ENCODE measurements around the gene RSPH4A. TPM values are rescaled to one million over a fixed set of nuclear protein-coding genes. Genes with fewer than 3 reads are reported as not detected.
A peak's percentile ranks its signal among the peaks of the same experiment; 100 is the strongest.
"Not testable (repeated sequence)": the region's sequence is repeated elsewhere in the genome, so short reads cannot be mapped to it uniquely, and the experiment has no call there.

The RSPH4A gene
- polyA plus RNA-seq, 4 donors, result 0.12 to 0.54 (median 0.33) TPM

- WGBS, 3 donors, result 86 to 93% (median 89%) methylated on average over 3 of the region's 3 CpGs
- H3K4me1 ChIP-seq (ENCODE audit: control insufficient read depth in 3 of 3, insufficient read depth in 2 of 3, low read depth in 1 of 3, low read length in 2 of 3); H3K4me3 ChIP-seq (ENCODE audit: low read depth in 1 of 3, low read length in 3 of 3); H3K27ac ChIP-seq (ENCODE audit: low read depth in 1 of 3, low read length in 2 of 3); H3K36me3 ChIP-seq (ENCODE audit: control insufficient read depth in 3 of 3, insufficient read depth in 2 of 3, low read depth in 1 of 3, low read length in 3 of 3); FAIRE-seq; H3K9me3 ChIP-seq (ENCODE audit: control insufficient read depth in 2 of 2, insufficient read depth in 1 of 2, low read depth in 1 of 2, low read length in 1 of 2); H3K27me3 ChIP-seq (ENCODE audit: control insufficient read depth in 3 of 3, insufficient read depth in 3 of 3, low read length in 3 of 3); DNase-seq: not testable (repeated sequence)
These were observed 11.4 kb upstream of the RSPH4A start for GRCh38 chr6:116604868-116605267.

DNA sequence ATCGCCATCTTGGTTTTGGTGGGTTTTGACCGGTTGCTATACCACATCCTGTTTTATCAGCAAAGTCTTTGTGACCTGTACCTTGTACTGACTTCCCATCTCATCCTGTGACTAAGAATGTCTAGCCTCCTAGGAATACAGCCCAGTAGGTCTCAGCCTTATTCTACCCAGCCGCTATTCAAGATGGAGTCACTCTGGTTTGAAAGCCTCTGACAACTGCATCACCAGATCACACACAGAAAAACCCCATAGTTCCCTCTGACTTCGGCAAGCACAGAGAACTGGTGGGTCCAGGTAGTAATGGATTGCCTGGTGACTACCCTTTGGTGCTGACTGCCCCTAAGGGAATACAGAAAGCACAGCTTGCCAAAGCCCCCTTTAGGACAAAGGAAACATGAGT lies 10.3 kb upstream of the RSPH4A start:
- DNase-seq (no peak), FAIRE-seq (no peak)
- 93 to 98% (median 96%) methylated on average over 4 of the region's 4 CpGs for WGBS, 3 donors
- H3K4me1 ChIP-seq (ENCODE audit: control insufficient read depth in 3 of 3, insufficient read depth in 2 of 3, low read depth in 1 of 3, low read length in 2 of 3), result no peaks in the 10 kb centered on the region
- no peak overlapping the region for H3K27ac ChIP-seq (ENCODE audit: low read depth in 1 of 3, low read length in 2 of 3)
- H3K9me3 ChIP-seq (ENCODE audit: control insufficient read depth in 2 of 2, insufficient read depth in 1 of 2, low read depth in 1 of 2, low read length in 1 of 2), result peaks cover 0 to 2% of the 10 kb centered on the region in 2 donors
- no peaks in the 10 kb centered on the region for H3K27me3 ChIP-seq (ENCODE audit: control insufficient read depth in 3 of 3, insufficient read depth in 3 of 3, low read length in 3 of 3)
- no peaks in the 10 kb centered on the region for H3K36me3 ChIP-seq (ENCODE audit: control insufficient read depth in 3 of 3, insufficient read depth in 2 of 3, low read depth in 1 of 3, low read length in 3 of 3)
- H3K4me3 ChIP-seq (ENCODE audit: low read depth in 1 of 3, low read length in 3 of 3), result no peak overlapping the region

GRCh38 chr6:116611056-116611455 lies 5.2 kb upstream of the RSPH4A start:
- H3K27ac ChIP-seq (ENCODE audit: low read depth in 1 of 3, low read length in 2 of 3), result no peak overlapping the region
- FAIRE-seq, result no peak
- H3K4me3 ChIP-seq (ENCODE audit: low read depth in 1 of 3, low read length in 3 of 3), result no peak overlapping the region
- no peaks in the 10 kb centered on the region for H3K9me3 ChIP-seq (ENCODE audit: control insufficient read depth in 2 of 2, insufficient read depth in 1 of 2, low read depth in 1 of 2, low read length in 1 of 2)
- no peaks in the 10 kb centered on the region for H3K36me3 ChIP-seq (ENCODE audit: control insufficient read depth in 3 of 3, insufficient read depth in 2 of 3, low read depth in 1 of 3, low read length in 3 of 3)
- WGBS, 3 donors, result 74 to 85% (median 78%) methylated on average over 4 of the region's 4 CpGs
- DNase-seq, result no peak
- no peaks in the 10 kb centered on the region for H3K4me1 ChIP-seq (ENCODE audit: control insufficient read depth in 3 of 3, insufficient read depth in 2 of 3, low read depth in 1 of 3, low read length in 2 of 3)
- H3K27me3 ChIP-seq (ENCODE audit: control insufficient read depth in 3 of 3, insufficient read depth in 3 of 3, low read length in 3 of 3), result peaks cover 0 to 7% (median 0%) of the 10 kb centered on the region in 3 donors

GRCh38 chr6:116616737-116617053 lies 416 bp downstream of the RSPH4A start:
- Histone ChIP-seq H3K9me3 (ENCODE audit: control insufficient read depth in 2 of 2, insufficient read depth in 1 of 2, low read depth in 1 of 2, low read length in 1 of 2) (no peaks in the 10 kb centered on the region), H3K36me3 (ENCODE audit: control insufficient read depth in 3 of 3, insufficient read depth in 2 of 3, low read depth in 1 of 3, low read length in 3 of 3) (no peaks in the 10 kb centered on the region), H3K4me3 (ENCODE audit: low read depth in 1 of 3, low read length in 3 of 3) (peak overlapping the region in 2 of 3 donors; percentile 43 to 50), H3K4me1 (ENCODE audit: control insufficient read depth in 3 of 3, insufficient read depth in 2 of 3, low read depth in 1 of 3, low read length in 2 of 3) (peaks cover 0 to 8% (median 0%) of the 10 kb centered on the region in 3 donors), H3K27ac (ENCODE audit: low read depth in 1 of 3, low read length in 2 of 3) (no peak overlapping the region), H3K27me3 (ENCODE audit: control insufficient read depth in 3 of 3, insufficient read depth in 3 of 3, low read length in 3 of 3) (peaks cover 0 to 28% (median 0%) of the 10 kb centered on the region in 3 donors)
- no peak for FAIRE-seq
- 1 to 2% (median 1%) methylated on average over 15 to 16 of the region's 16 CpGs for WGBS, 3 donors
- no peak for DNase-seq

GRCh38 chr6:116624036-116624805 lies 7.9 kb downstream of the RSPH4A start:
- Histone ChIP-seq H3K27me3 (ENCODE audit: control insufficient read depth in 3 of 3, insufficient read depth in 3 of 3, low read length in 3 of 3) (no peaks in the 10 kb centered on the region), H3K9me3 (ENCODE audit: control insufficient read depth in 2 of 2, insufficient read depth in 1 of 2, low read depth in 1 of 2, low read length in 1 of 2) (no peaks in the 10 kb centered on the region), H3K4me1 (ENCODE audit: control insufficient read depth in 3 of 3, insufficient read depth in 2 of 3, low read depth in 1 of 3, low read length in 2 of 3) (no peaks in the 10 kb centered on the region), H3K4me3 (ENCODE audit: low read depth in 1 of 3, low read length in 3 of 3) (no peak overlapping the region), H3K27ac (ENCODE audit: low read depth in 1 of 3, low read length in 2 of 3) (no peak overlapping the region), H3K36me3 (ENCODE audit: control insufficient read depth in 3 of 3, insufficient read depth in 2 of 3, low read depth in 1 of 3, low read length in 3 of 3) (no peaks in the 10 kb centered on the region)
- DNase-seq (no peak), FAIRE-seq (no peak)
- WGBS, 3 donors, result 52 to 58% (median 56%) methylated on average over 3 of the region's 3 CpGs

GRCh38 chr6:116625872-116626271 lies 9.6 kb downstream of the RSPH4A start:
- Histone ChIP-seq H3K9me3 (ENCODE audit: control insufficient read depth in 2 of 2, insufficient read depth in 1 of 2, low read depth in 1 of 2, low read length in 1 of 2) (no peaks in the 10 kb centered on the region), H3K4me3 (ENCODE audit: low read depth in 1 of 3, low read length in 3 of 3) (no peak overlapping the region), H3K36me3 (ENCODE audit: control insufficient read depth in 3 of 3, insufficient read depth in 2 of 3, low read depth in 1 of 3, low read length in 3 of 3) (no peaks in the 10 kb centered on the region), H3K27ac (ENCODE audit: low read depth in 1 of 3, low read length in 2 of 3) (no peak overlapping the region), H3K4me1 (ENCODE audit: control insufficient read depth in 3 of 3, insufficient read depth in 2 of 3, low read depth in 1 of 3, low read length in 2 of 3) (no peaks in the 10 kb centered on the region), H3K27me3 (ENCODE audit: control insufficient read depth in 3 of 3, insufficient read depth in 3 of 3, low read length in 3 of 3) (no peaks in the 10 kb centered on the region)
- FAIRE-seq, result no peak
- no peak for DNase-seq
- 88 to 100% (median 96%) methylated on average over 3 of the region's 3 CpGs for WGBS, 3 donors

DNA sequence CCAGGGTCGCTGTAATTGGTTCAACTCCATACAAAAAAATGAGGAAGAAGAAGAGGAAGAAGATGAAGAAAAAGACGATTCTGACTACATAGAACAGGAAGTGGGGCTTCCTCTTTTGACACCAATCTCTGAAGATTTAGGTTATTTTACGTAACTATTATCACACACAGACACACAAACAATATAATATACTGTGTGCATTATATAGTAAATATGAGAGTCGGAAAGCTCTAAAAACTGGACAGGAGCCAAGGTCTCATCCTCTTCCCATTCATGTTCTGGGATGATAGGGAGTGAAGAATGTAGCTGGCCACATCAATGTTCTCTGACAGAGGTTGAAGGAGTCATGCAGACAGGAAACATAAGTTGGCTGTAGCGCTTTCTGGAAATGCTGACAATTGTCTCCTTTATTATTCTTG lies 13.3 kb downstream of the RSPH4A start:
- no peak for FAIRE-seq
- H3K36me3 ChIP-seq (ENCODE audit: control insufficient read depth in 3 of 3, insufficient read depth in 2 of 3, low read depth in 1 of 3, low read length in 3 of 3), result peaks cover 0 to 9% (median 5%) of the 10 kb centered on the region in 3 donors
- no peaks in the 10 kb centered on the region for H3K9me3 ChIP-seq (ENCODE audit: control insufficient read depth in 2 of 2, insufficient read depth in 1 of 2, low read depth in 1 of 2, low read length in 1 of 2)
- 63 to 85% (median 78%) methylated on average over 5 of the region's 5 CpGs for WGBS, 3 donors
- H3K27ac ChIP-seq (ENCODE audit: low read depth in 1 of 3, low read length in 2 of 3), result no peak overlapping the region
- H3K4me3 ChIP-seq (ENCODE audit: low read depth in 1 of 3, low read length in 3 of 3), result no peak overlapping the region
- no peaks in the 10 kb centered on the region for H3K27me3 ChIP-seq (ENCODE audit: control insufficient read depth in 3 of 3, insufficient read depth in 3 of 3, low read length in 3 of 3)
- peaks cover 0 to 4% (median 0%) of the 10 kb centered on the region in 3 donors for H3K4me1 ChIP-seq (ENCODE audit: control insufficient read depth in 3 of 3, insufficient read depth in 2 of 3, low read depth in 1 of 3, low read length in 2 of 3)
- no peak for DNase-seq

- peaks cover 0 to 9% (median 5%) of the 10 kb centered on the region in 3 donors for H3K36me3 ChIP-seq (ENCODE audit: control insufficient read depth in 3 of 3, insufficient read depth in 2 of 3, low read depth in 1 of 3, low read length in 3 of 3)
- H3K9me3 ChIP-seq (ENCODE audit: control insufficient read depth in 2 of 2, insufficient read depth in 1 of 2, low read depth in 1 of 2, low read length in 1 of 2), result no peaks in the 10 kb centered on the region
- peak in 1 of 2 donors; percentile 73 for DNase-seq
- H3K4me3 ChIP-seq (ENCODE audit: low read depth in 1 of 3, low read length in 3 of 3), result no peak overlapping the region
- 45 to 76% (median 64%) methylated on average over 5 of the region's 5 CpGs for WGBS, 3 donors
- H3K27me3 ChIP-seq (ENCODE audit: control insufficient read depth in 3 of 3, insufficient read depth in 3 of 3, low read length in 3 of 3), result no peaks in the 10 kb centered on the region
- peak overlapping the region in 1 of 3 donors; percentile 19 for H3K27ac ChIP-seq (ENCODE audit: low read depth in 1 of 3, low read length in 2 of 3)
- peaks cover 0 to 4% (median 0%) of the 10 kb centered on the region in 3 donors for H3K4me1 ChIP-seq (ENCODE audit: control insufficient read depth in 3 of 3, insufficient read depth in 2 of 3, low read depth in 1 of 3, low read length in 2 of 3)
- no peak for FAIRE-seq
These were observed 15.2 kb downstream of the RSPH4A start for GRCh38 chr6:116631379-116631990.

Data from small intestine (tissue), 7 donors.